LNCAP (cell line): ENCODE results near the gene PPP1R36.

Experiments
- CTCF ChIP-seq: fragments of 450-650 bp; IDR thresholded peaks from 2 replicates; pipeline ENCODE4 v1.5.1; 2017; ENCODE audit warnings: mild to moderate bottlenecking

PPP1R36 gene

GRCh38 chr14:64628940-64629408 is 79.2 kb downstream of the PPP1R36 start:
- no peak for TF ChIP-seq CTCF

GRCh38 chr14:64630778-64631177 is 81.0 kb downstream of the PPP1R36 start:
- TF ChIP-seq CTCF: no peak

GRCh38 chr14:64632056-64632455 is 82.3 kb downstream of the PPP1R36 start:
- no peak for TF ChIP-seq CTCF

GRCh38 chr14:64634558-64634957 is 84.8 kb downstream of the PPP1R36 start:
- no peak for TF ChIP-seq CTCF

GRCh38 chr14:64636208-64636979 is 86.6 kb downstream of the PPP1R36 start:
- peak; percentile 83 for TF ChIP-seq CTCF

- TF ChIP-seq CTCF: no peak
Measured at GRCh38 chr14:64636980-64637429, 87.2 kb downstream of the PPP1R36 start.

GRCh38 chr14:64637735-64638473 is 88.1 kb downstream of the PPP1R36 start:
- TF ChIP-seq CTCF: no peak
